ENCODE measurements around the gene MICU1. TPM values are rescaled to one million over a fixed set of nuclear protein-coding genes. Genes with fewer than 3 reads are reported as not detected.

The MICU1 gene
- total and polyA plus RNA-seq, 12 donors: 34.2 to 54.1 (median 44.3) TPM

- Histone ChIP-seq H3K9me3 (no peaks in the 10 kb centered on the region), H3K27ac (peak overlapping the region; percentile 53 to 97 (median 88)), H3K4me3 (peak overlapping the region in 2 of 10 donors; percentile 5 to 6), H3K36me3 (peaks cover 0 to 35% (median 1%) of the 10 kb centered on the region in 9 donors), H3K27me3 (no peaks in the 10 kb centered on the region), H3K4me1 (peaks cover 55 to 100% (median 86%) of the 10 kb centered on the region in 9 donors)
- ATAC-seq: no peak
- 54 to 64% methylated on average over 12 of the region's 12 CpGs for WGBS, 2 donors
- no peak for TF ChIP-seq CTCF (IDR thresholded peaks at IDR 0.05)
- intact Hi-C loops (cut with DNase I): loop anchor here in 8 of 10 donors (5.0 to 10.0 kb wide), 7 partner anchors 88 to 435 kb away; partner anchors contain the start of genes CHST3 (in 4 of the 8), ANAPC16 (in 1 of the 8) and ASCC1 (in 1 of the 8)
- DNase-seq: no peak
Observed at GRCh38 chr10:72332423-72333111, 293.3 kb downstream of the MICU1 start.

- 19 to 23% methylated on average over 27 of the region's 27 CpGs for WGBS, 2 donors
- Histone ChIP-seq H3K4me1 (peaks cover 52 to 99% (median 86%) of the 10 kb centered on the region in 9 donors), H3K36me3 (peaks cover 0 to 29% (median 0%) of the 10 kb centered on the region in 9 donors), H3K4me3 (peak overlapping the region in 3 of 10 donors; percentile 5 to 10 (median 9)), H3K27ac (peak overlapping the region; percentile 53 to 97 (median 88)), H3K9me3 (no peaks in the 10 kb centered on the region), H3K27me3 (no peaks in the 10 kb centered on the region)
- DNase-seq: peak; percentile 82 to 83
- peak in 5 of 9 donors; percentile 15 to 45 (median 29) for TF ChIP-seq CTCF (IDR thresholded peaks at IDR 0.05)
- intact Hi-C loops (cut with DNase I): loop anchor here in 8 of 10 donors (5.0 to 10.0 kb wide), 7 partner anchors 87 to 434 kb away; partner anchors contain the start of genes CHST3 (in 4 of the 8), ANAPC16 (in 1 of the 8) and ASCC1 (in 1 of the 8)
- peak; percentile 48 to 78 (median 61) for ATAC-seq
Observed at GRCh38 chr10:72331575-72332422, 294.1 kb downstream of the MICU1 start.

- H3K4me1 ChIP-seq: peaks cover 43 to 96% (median 83%) of the 10 kb centered on the region in 9 donors
- no peak overlapping the region for H3K4me3 ChIP-seq
- 79 to 88% methylated on average over 2 of the region's 2 CpGs for WGBS, 2 donors
- ATAC-seq (no peak), DNase-seq (no peak)
- H3K36me3 ChIP-seq: peaks cover 0 to 13% (median 0%) of the 10 kb centered on the region in 9 donors
- no peaks in the 10 kb centered on the region for H3K9me3 ChIP-seq
- peak overlapping the region in 1 of 10 donors; percentile 94 for H3K27ac ChIP-seq
- H3K27me3 ChIP-seq: no peaks in the 10 kb centered on the region
- TF ChIP-seq CTCF (IDR thresholded peaks at IDR 0.05): no peak
- intact Hi-C loops (cut with DNase I): loop anchor here in 8 of 10 donors (5.0 to 10.0 kb wide), 7 partner anchors 85 to 433 kb away; partner anchors contain the start of genes CHST3 (in 4 of the 8), ANAPC16 (in 1 of the 8) and ASCC1 (in 1 of the 8)
Observed at GRCh38 chr10:72330069-72330426, 295.8 kb downstream of the MICU1 start.

Data from heart right ventricle (tissue), 16 donors.